NT2/D1 (cell line): ENCODE measurements around the gene SCAPER.
"Not testable (repeated sequence)": the region's sequence is repeated elsewhere in the genome, so short reads cannot be mapped to it uniquely, and the experiment has no call there.

Experiments
- DNase-seq: peaks from one replicate; pipeline ENCODE4 v3.0.0-alpha.2; 2011; ENCODE audit warnings: low read depth, low spot score
- H3K27me3 ChIP-seq: 2 replicates; pipeline ENCODE4 v1.6.0; 2011; ENCODE audit warnings: mild to moderate bottlenecking; ENCODE audit not compliant: insufficient read length, insufficient read depth
- H3K36me3 ChIP-seq: 2 replicates; pipeline ENCODE4 v1.6.1; 2011; ENCODE audit warnings: mild to moderate bottlenecking, low read length, mixed read lengths; ENCODE audit not compliant: insufficient read depth, insufficient read length
- H3K4me1 ChIP-seq: 2 replicates; pipeline ENCODE4 v1.5.1; 2011; ENCODE audit not compliant: insufficient read depth, insufficient read length
- H3K4me3 ChIP-seq: 2 replicates; pipeline ENCODE4 v1.5.1; 2011; ENCODE audit warnings: low read depth; ENCODE audit not compliant: insufficient read length
- H3K9ac ChIP-seq: 2 replicates; pipeline ENCODE4 v1.6.0; 2011; ENCODE audit warnings: low read depth; ENCODE audit not compliant: insufficient read length
- H3K9me3 ChIP-seq: 2 replicates; pipeline ENCODE4 v1.5.1; 2011; ENCODE audit warnings: mild to moderate bottlenecking, low read length; ENCODE audit not compliant: insufficient read depth
- SUZ12 ChIP-seq: IDR thresholded peaks from 2 replicates; pipeline ENCODE4 v1.6.1; 2011; ENCODE audit not compliant: insufficient read length, insufficient read depth; ENCODE audit errors: extremely low read depth
- YY1 ChIP-seq: IDR thresholded peaks from 2 replicates; pipeline ENCODE4 v1.6.1; 2011; ENCODE audit not compliant: insufficient read length, insufficient read depth
- ZNF274 ChIP-seq: IDR thresholded peaks from 2 replicates; pipeline ENCODE4 v1.6.1; 2011; ENCODE audit warnings: mild to moderate bottlenecking, low read depth, low read length

SCAPER gene

DNA sequence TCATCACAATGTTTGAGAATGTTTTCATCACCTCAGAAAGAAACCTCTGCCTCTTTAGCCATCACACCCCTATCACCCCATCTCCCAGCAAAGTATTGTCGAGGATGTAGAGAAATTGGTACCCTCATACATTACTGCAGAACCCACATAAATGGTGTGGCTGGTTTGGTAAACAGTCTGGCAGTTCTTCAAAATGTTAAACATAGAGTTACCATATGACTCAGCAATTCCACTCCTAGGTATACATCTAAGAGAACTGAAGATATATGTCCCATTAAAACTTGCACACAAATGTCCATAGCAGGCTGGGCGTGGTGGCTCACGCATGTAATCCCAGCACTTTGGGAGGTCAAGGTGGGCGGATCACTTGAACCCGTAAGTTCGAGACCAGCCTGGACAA is 585.1 kb downstream of the SCAPER start:
- no peaks in the 10 kb centered on the region for H3K27me3 ChIP-seq
- H3K36me3 ChIP-seq = no peaks in the 10 kb centered on the region
- no peak for TF ChIP-seq YY1
- H3K4me3 ChIP-seq = no peak overlapping the region
- no peaks in the 10 kb centered on the region for H3K9me3 ChIP-seq
- peaks cover 4% of the 10 kb centered on the region for H3K4me1 ChIP-seq
- no peak overlapping the region for H3K9ac ChIP-seq
- no peak for DNase-seq

GRCh38 chr15:76313731-76314130 is 591.4 kb downstream of the SCAPER start:
- no peaks in the 10 kb centered on the region for H3K9me3 ChIP-seq
- TF ChIP-seq ZNF274 = no peak
- no peak for TF ChIP-seq YY1
- no peak for TF ChIP-seq SUZ12
- no peak overlapping the region for H3K4me3 ChIP-seq
- H3K36me3 ChIP-seq = no peaks in the 10 kb centered on the region
- DNase-seq = no peak
- H3K27me3 ChIP-seq = no peaks in the 10 kb centered on the region
- H3K4me1 ChIP-seq = peaks cover 9% of the 10 kb centered on the region
- no peak overlapping the region for H3K9ac ChIP-seq

- DNase-seq, H3K27me3 ChIP-seq, H3K4me3 ChIP-seq, H3K4me1 ChIP-seq, H3K9ac ChIP-seq, H3K36me3 ChIP-seq, H3K9me3 ChIP-seq: not testable (repeated sequence)
Measured at GRCh38 chr15:76313175-76313567, 592.0 kb downstream of the SCAPER start.

DNA sequence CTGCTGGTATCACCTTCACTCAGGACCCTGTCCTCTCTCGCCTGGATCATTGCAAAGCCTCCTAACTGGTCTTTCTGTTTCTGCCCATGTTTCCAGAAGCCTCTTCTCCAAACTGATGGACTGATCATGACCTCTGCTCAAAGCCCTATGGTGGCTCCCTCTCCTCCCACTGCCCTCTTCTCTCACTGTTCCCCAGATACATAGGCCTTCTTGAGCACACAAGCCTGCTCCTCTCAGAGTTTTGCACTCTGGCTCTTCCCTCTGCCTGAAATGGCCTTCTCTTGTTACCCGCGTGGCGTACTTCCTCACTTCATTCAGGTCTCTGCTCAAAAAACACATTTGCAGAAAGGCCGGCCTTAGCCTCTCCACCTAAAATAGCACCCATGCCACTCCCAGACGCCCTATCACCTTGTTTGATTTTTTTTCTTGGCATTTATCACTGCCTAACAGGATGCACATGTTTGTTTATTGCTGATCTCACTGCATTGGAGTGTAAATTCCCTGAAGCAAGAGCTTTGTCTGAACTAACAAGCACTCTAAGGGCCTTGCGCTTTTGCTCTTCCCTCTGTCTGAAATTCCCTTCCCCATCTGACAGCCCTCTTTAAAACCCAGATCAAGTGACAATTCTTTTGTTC is 592.5 kb downstream of the SCAPER start:
- H3K9ac ChIP-seq = no peak overlapping the region
- no peak overlapping the region for H3K4me3 ChIP-seq
- no peak for DNase-seq

GRCh38 chr15:76311100-76311953 is 593.8 kb downstream of the SCAPER start, which contains the start of gene ETFA:
TSS of gene ETFA (minus strand) at chr15:76311469. CDS start at chr15:76311388, 81 bp downstream.
- H3K9ac ChIP-seq = peak within 1 kb of the TSS; percentile 93
- no peaks in the 10 kb centered on the region for H3K27me3 ChIP-seq
- peaks cover 9% of the 10 kb centered on the region for H3K4me1 ChIP-seq
- DNase-seq = peak; percentile 97
- no peaks in the 10 kb centered on the region for H3K9me3 ChIP-seq
- H3K4me3 ChIP-seq = peak within 1 kb of the TSS; percentile 84
- no peak for TF ChIP-seq SUZ12
- no peak for TF ChIP-seq YY1
- TF ChIP-seq ZNF274 = no peak
- no peaks in the 10 kb centered on the region for H3K36me3 ChIP-seq

More for the DNA sequence above, 592.5 kb downstream of the SCAPER start:
- no peaks in the 10 kb centered on the region for H3K36me3 ChIP-seq
- H3K4me1 ChIP-seq = peaks cover 9% of the 10 kb centered on the region
- TF ChIP-seq SUZ12 (no peak), ZNF274 (no peak), YY1 (no peak)
- no peaks in the 10 kb centered on the region for H3K9me3 ChIP-seq
- no peaks in the 10 kb centered on the region for H3K27me3 ChIP-seq

DNA sequence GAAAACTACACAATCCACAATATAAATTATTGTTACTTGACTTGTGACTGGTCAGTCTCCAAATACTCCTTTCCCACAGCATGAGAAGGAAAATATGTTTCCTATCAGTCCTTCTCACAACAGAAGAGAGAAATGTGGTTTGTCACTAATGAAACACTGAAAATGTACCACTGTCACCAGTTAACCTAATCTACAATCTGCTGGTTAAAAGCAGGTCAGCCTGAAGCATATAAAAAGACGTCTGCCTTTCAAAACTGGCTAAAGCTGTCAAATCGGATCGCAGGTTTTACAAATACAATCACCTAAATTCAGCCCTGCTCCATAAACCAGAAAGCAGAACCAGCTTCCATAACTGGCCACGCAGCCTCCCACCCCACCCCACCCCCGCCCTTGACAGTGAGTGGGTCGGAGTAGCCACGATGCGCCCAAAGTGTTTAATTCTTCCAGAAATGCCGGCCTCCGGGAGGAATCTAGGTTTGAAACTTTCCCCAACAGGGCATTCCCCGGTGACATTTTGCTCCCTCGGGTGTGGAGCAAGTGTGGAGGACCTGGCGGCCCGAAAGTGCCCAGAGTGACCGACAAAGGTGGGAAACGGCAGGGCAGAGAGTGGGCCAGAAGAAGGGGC is 594.6 kb downstream of the SCAPER start:
- Histone ChIP-seq H3K36me3 (no peaks in the 10 kb centered on the region), H3K4me1 (peaks cover 9% of the 10 kb centered on the region), H3K27me3 (no peaks in the 10 kb centered on the region), H3K9me3 (no peaks in the 10 kb centered on the region), H3K4me3 (peak overlapping the region; percentile 84), H3K9ac (peak overlapping the region; percentile 93)
- TF ChIP-seq SUZ12 (no peak), YY1 (no peak), ZNF274 (no peak)
- DNase-seq = no peak

GRCh38 chr15:76309601-76310330 is 595.4 kb downstream of the SCAPER start:
- Histone ChIP-seq H3K4me3 (peak overlapping the region; percentile 84), H3K9me3 (no peaks in the 10 kb centered on the region), H3K27me3 (no peaks in the 10 kb centered on the region), H3K9ac (no peak overlapping the region), H3K4me1 (peaks cover 9% of the 10 kb centered on the region), H3K36me3 (no peaks in the 10 kb centered on the region)
- DNase-seq = no peak
- TF ChIP-seq YY1 (no peak), SUZ12 (no peak), ZNF274 (no peak)
